Suprapubic skin (tissue), 4 donors: ENCODE results near the gene GRAMD4.

Source experiments
- POLR2A ChIP-seq, 2 donors: fragments of 450-650 bp; IDR thresholded peaks; one replicate each; pipeline ENCODE4 v1.6.1; 2017; ENCODE audit warnings: antibody characterized with exemption in 2 of 2, mild to moderate bottlenecking in 2 of 2, moderate library complexity in 2 of 2
- POLR2AphosphoS5 ChIP-seq, 3 donors: sonication (generic); formaldehyde crosslinking; IDR thresholded peaks; one replicate each; pipeline ENCODE4 v1.6.1; 2017; ENCODE audit warnings: antibody characterized with exemption in 3 of 3
- TF ChIP-seq, protein P1 (sequence below), 2 donors: fragments of 200-600 bp in 1 of 2; fragments of 450-650 bp in 1 of 2; sonication (generic) in 1 of 2; IDR thresholded peaks; one replicate each; pipeline ENCODE4 v1.5.1; 2016 to 2019; ENCODE audit warnings: antibody characterized with exemption in 2 of 2, mild to moderate bottlenecking in 1 of 2, moderate library complexity in 1 of 2

DNA sequence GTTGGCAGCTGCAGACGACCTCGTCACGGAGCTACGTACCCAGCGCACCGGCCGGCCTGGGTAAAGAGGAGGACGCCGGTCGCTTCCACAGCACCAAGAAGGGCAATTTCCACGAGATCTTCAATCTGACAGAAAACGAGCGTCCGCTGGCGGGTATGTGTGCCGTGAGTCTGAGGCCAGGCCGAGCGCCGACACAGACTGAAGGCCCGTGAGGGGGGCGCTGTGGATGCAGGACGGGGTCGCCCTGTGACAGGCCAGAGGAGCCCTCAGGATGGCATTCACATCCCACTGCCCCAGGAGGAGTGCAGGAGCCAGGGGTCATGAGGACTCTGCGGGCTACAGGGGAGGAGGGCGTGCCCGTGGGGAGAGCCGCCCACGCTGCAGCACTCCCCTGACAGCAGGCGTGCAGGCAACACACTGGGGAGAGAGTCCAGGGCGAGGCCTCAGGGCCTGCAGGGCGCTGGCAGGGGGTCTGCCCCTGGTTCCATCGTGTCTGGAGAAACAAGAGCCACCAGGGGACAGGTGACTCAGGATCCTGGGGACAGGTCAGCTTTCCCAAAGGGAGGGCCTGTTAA lies 53.6 kb downstream of the GRAMD4 start:
- TF ChIP-seq, protein P1, sequence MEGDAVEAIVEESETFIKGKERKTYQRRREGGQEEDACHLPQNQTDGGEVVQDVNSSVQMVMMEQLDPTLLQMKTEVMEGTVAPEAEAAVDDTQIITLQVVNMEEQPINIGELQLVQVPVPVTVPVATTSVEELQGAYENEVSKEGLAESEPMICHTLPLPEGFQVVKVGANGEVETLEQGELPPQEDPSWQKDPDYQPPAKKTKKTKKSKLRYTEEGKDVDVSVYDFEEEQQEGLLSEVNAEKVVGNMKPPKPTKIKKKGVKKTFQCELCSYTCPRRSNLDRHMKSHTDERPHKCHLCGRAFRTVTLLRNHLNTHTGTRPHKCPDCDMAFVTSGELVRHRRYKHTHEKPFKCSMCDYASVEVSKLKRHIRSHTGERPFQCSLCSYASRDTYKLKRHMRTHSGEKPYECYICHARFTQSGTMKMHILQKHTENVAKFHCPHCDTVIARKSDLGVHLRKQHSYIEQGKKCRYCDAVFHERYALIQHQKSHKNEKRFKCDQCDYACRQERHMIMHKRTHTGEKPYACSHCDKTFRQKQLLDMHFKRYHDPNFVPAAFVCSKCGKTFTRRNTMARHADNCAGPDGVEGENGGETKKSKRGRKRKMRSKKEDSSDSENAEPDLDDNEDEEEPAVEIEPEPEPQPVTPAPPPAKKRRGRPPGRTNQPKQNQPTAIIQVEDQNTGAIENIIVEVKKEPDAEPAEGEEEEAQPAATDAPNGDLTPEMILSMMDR (IDR thresholded peaks at IDR 0.05), result no peak
- no peak for TF ChIP-seq POLR2A (IDR thresholded peaks at IDR 0.05)
- no peak for TF ChIP-seq POLR2AphosphoS5 (IDR thresholded peaks at IDR 0.05)
